RWPE1 (cell line): ENCODE data around the gene RGS6.
"Not testable (repeated sequence)": the region's sequence is repeated elsewhere in the genome, so short reads cannot be mapped to it uniquely, and the experiment has no call there.

Experiments used
- CTCF ChIA-PET: fragments of 350-600 bp; sonication (Branson Sonifier 250); formaldehyde crosslinking; extraction: SDS; loops from one replicate; lab custom pipeline; 2021; lab: Yijun Ruan, JAX
- POLR2A ChIA-PET: fragments of 400-600 bp; formaldehyde crosslinking; extraction: SDS; loops from one replicate; lab custom pipeline; 2020; ENCODE audit warnings: antibody characterized with exemption; ENCODE audit not compliant: low non-redundant PET; lab: Yijun Ruan, JAX
- DNase-seq: peaks from one replicate; pipeline ENCODE4 v3.0.0; 2012; ENCODE audit warnings: low spot score
- H3K27ac ChIP-seq: fragments of 450-650 bp; 2 replicates; pipeline ENCODE4 v1.5.1; 2017
- CTCF ChIP-seq: fragments of 450-650 bp; conservative IDR thresholded peaks from 2 replicates; pipeline ENCODE4 v1.5.1; 2017; ENCODE audit warnings: low read depth, mild to moderate bottlenecking

RGS6 gene

GRCh38 chr14:71932229-71932981 lies at the start of gene RGS6:
Gene RGS6, plus strand, starts transcription at chr14:71932429.
- DNase-seq, result peak; percentile 35
- CTCF ChIA-PET, result interaction anchor here (0.5 to 0.6 kb wide), 2 partner anchors 51 to 377 kb away, joined by 3 to 4 read pairs; no protein-coding TSS in a partner anchor
- 0 out of 2 replicates have a peak, but pooled peaks have one; percentile 14 for TF ChIP-seq CTCF
- POLR2A ChIA-PET, result no interaction called here
- H3K27ac ChIP-seq, result no peak within 1 kb of the TSS

- no peak for TF ChIP-seq CTCF
- POLR2A ChIA-PET, result no interaction called here
- H3K27ac ChIP-seq, result no peak overlapping the region
- DNase-seq, result no peak
- CTCF ChIA-PET, result no interaction called here
These were observed 49.1 kb upstream of the RGS6 start for GRCh38 chr14:71883094-71883493.

GRCh38 chr14:71885301-71885700 lies 46.9 kb upstream of the RGS6 start:
- CTCF ChIA-PET, result no interaction called here

GRCh38 chr14:71887802-71888201 lies 44.4 kb upstream of the RGS6 start:
- POLR2A ChIA-PET, DNase-seq, H3K27ac ChIP-seq: not testable (repeated sequence)
- CTCF ChIA-PET, result interaction anchor here (0.6 kb wide), 1 partner anchor 216 kb away, joined by 3 read pairs; no protein-coding TSS in a partner anchor

More at GRCh38 chr14:71885301-71885700, 46.9 kb upstream of the RGS6 start:
- POLR2A ChIA-PET, result no interaction called here
- TF ChIP-seq CTCF, result no peak
- DNase-seq, result no peak
- no peak overlapping the region for H3K27ac ChIP-seq

GRCh38 chr14:71890541-71890940 lies 41.7 kb upstream of the RGS6 start:
- CTCF ChIA-PET, result interaction anchor here (0.6 kb wide), 1 partner anchor 35 kb away, joined by 4 read pairs; no protein-coding TSS in a partner anchor
- TF ChIP-seq CTCF, result no peak
- POLR2A ChIA-PET, result no interaction called here
- H3K27ac ChIP-seq, result no peak overlapping the region
- DNase-seq, result no peak

GRCh38 chr14:71891185-71891584 lies 41.0 kb upstream of the RGS6 start:
- no peak for DNase-seq
- CTCF ChIA-PET, result interaction anchor here (0.6 kb wide), 1 partner anchor 36 kb away, joined by 4 read pairs; no protein-coding TSS in a partner anchor
- H3K27ac ChIP-seq, result no peak overlapping the region
- no peak for TF ChIP-seq CTCF
- POLR2A ChIA-PET, result no interaction called here

GRCh38 chr14:71891970-71892369 lies 40.3 kb upstream of the RGS6 start:
- TF ChIP-seq CTCF, result no peak
- ChIA-PET CTCF (no interaction called here), POLR2A (no interaction called here)
- no peak for DNase-seq
- no peak overlapping the region for H3K27ac ChIP-seq
